ENCODE results near the gene ZNF282.

DNA sequence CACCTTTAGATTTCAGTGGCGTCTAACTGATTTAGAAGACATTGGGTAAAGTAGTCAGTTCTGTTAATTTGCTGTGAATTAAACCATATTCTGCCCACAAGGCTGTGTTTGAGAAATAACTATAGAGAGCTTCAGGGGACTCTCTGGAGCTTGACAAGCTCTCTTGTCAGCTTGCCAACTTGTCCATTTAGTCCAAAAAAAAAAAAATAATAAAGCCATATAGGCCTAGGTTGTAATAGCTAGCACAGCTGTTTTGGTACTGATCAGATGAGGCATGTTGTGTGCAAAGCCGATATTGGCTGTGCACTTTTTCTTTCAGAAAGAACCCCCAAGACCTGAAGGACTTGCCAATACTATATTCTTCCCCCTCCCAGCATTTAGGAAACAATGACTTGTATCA lies 20.2 kb upstream of the ZNF282 start:
- TF ChIP-seq, protein P1, sequence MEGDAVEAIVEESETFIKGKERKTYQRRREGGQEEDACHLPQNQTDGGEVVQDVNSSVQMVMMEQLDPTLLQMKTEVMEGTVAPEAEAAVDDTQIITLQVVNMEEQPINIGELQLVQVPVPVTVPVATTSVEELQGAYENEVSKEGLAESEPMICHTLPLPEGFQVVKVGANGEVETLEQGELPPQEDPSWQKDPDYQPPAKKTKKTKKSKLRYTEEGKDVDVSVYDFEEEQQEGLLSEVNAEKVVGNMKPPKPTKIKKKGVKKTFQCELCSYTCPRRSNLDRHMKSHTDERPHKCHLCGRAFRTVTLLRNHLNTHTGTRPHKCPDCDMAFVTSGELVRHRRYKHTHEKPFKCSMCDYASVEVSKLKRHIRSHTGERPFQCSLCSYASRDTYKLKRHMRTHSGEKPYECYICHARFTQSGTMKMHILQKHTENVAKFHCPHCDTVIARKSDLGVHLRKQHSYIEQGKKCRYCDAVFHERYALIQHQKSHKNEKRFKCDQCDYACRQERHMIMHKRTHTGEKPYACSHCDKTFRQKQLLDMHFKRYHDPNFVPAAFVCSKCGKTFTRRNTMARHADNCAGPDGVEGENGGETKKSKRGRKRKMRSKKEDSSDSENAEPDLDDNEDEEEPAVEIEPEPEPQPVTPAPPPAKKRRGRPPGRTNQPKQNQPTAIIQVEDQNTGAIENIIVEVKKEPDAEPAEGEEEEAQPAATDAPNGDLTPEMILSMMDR (IDR thresholded peaks at IDR 0.05; ENCODE audit: insufficient read depth, low read length, poor library complexity, severe bottlenecking): no peak
- no peak for TF ChIP-seq EZH2phosphoT487 (conservative IDR thresholded peaks at IDR 0.05; ENCODE audit: low read length)

All from SU-DHL-6 (cell line).